MM.1S (cell line): ENCODE data around the gene ZNF581.

Experiments
- DNase-seq: peaks from one replicate; pipeline ENCODE4 v3.0.0-alpha.2; 2015
- H2AFZ ChIP-seq: fragments of 300-600 bp; sonication (generic); 2 replicates; pipeline ENCODE4 v1.6.0; 2016; ENCODE audit warnings: antibody characterized with exemption, low read length
- H3F3A ChIP-seq: fragments of 300-600 bp; sonication (generic); 2 replicates; pipeline ENCODE4 v1.6.1; 2016; ENCODE audit warnings: mild to moderate bottlenecking, antibody characterized with exemption, low read length, moderate library complexity, mixed read lengths; ENCODE audit not compliant: insufficient read depth
- H3K27ac ChIP-seq: fragments of 300-600 bp; sonication (generic); 2 replicates; pipeline ENCODE4 v1.5.1; 2016; ENCODE audit warnings: mild to moderate bottlenecking, low read length
- H3K27me3 ChIP-seq: fragments of 300-600 bp; sonication (generic); replicated peaks from 2 replicates; pipeline ENCODE4 v1.6.0; 2016; ENCODE audit warnings: low read length; ENCODE audit not compliant: insufficient read depth
- H3K36me3 ChIP-seq: fragments of 300-600 bp; sonication (generic); replicated peaks from 2 replicates; pipeline ENCODE4 v1.6.1; 2016; ENCODE audit warnings: mild to moderate bottlenecking, low read length, mixed read lengths; ENCODE audit not compliant: insufficient read depth
- H3K4me1 ChIP-seq: fragments of 300-600 bp; sonication (generic); 2 replicates; pipeline ENCODE4 v1.6.1; 2016; ENCODE audit warnings: low read length, mixed read lengths
- H3K4me2 ChIP-seq: fragments of 300-600 bp; sonication (generic); 2 replicates; pipeline ENCODE4 v1.6.0; 2016; ENCODE audit warnings: low read depth, low read length
- H3K4me3 ChIP-seq: fragments of 300-600 bp; sonication (generic); 2 replicates; pipeline ENCODE4 v1.5.1; 2016; ENCODE audit warnings: low read length, mixed read lengths
- H3K79me2 ChIP-seq: fragments of 300-600 bp; sonication (generic); 2 replicates; pipeline ENCODE4 v1.6.1; 2016; ENCODE audit warnings: mixed run types, low read length, mixed read lengths
- H3K9ac ChIP-seq: fragments of 300-600 bp; sonication (generic); 2 replicates; pipeline ENCODE4 v1.6.1; 2016; ENCODE audit warnings: low read length, mixed read lengths
- H3K9me2 ChIP-seq: fragments of 300-600 bp; sonication (generic); replicated peaks from 2 replicates; pipeline ENCODE4 v1.6.1; 2016; ENCODE audit warnings: mild to moderate bottlenecking, low read length, mixed read lengths; ENCODE audit not compliant: insufficient read depth
- H3K9me3 ChIP-seq: fragments of 300-600 bp; sonication (generic); replicated peaks from 2 replicates; pipeline ENCODE4 v1.6.1; 2016; ENCODE audit warnings: mild to moderate bottlenecking, low read length, mixed read lengths; ENCODE audit not compliant: insufficient read depth
- H4K20me1 ChIP-seq: fragments of 300-600 bp; sonication (generic); 2 replicates; pipeline ENCODE4 v1.6.1; 2016; ENCODE audit warnings: mild to moderate bottlenecking, low read length, moderate library complexity, mixed read lengths; ENCODE audit not compliant: insufficient read depth
- CTCF ChIP-seq: fragments of 300-600 bp; sonication (generic); IDR thresholded peaks from 2 replicates; pipeline ENCODE4 v1.5.1; 2016; ENCODE audit warnings: antibody characterized with exemption, low read length, mixed read lengths
- EZH2 ChIP-seq: fragments of 300-600 bp; sonication (generic); optimal IDR thresholded peaks from 2 replicates; pipeline ENCODE3; 2017; ENCODE audit warnings: low read depth, mild to moderate bottlenecking, antibody characterized with exemption, low read length, mixed read lengths
- EZH2phosphoT487 ChIP-seq: fragments of 300-600 bp; sonication (generic); IDR thresholded peaks from 2 replicates; pipeline ENCODE4 v1.6.1; 2018; ENCODE audit warnings: antibody characterized with exemption, low read length

ZNF581 gene

GRCh38 chr19:55694241-55694655, 50.8 kb downstream of the ZNF581 start:
- H3K79me2 ChIP-seq, result peaks cover 2% of the 10 kb centered on the region; the same call in 1 of the 2 replicates
- H3K4me1 ChIP-seq, result no peaks in the 10 kb centered on the region
- H3K27me3 ChIP-seq, result no peaks in the 10 kb centered on the region
- no peak overlapping the region for H3K27ac ChIP-seq
- H3K9ac ChIP-seq, result no peak overlapping the region
- H3K36me3 ChIP-seq, result no peaks in the 10 kb centered on the region
- H3K4me3 ChIP-seq, result no peak overlapping the region
- no peaks in the 10 kb centered on the region for H4K20me1 ChIP-seq
- no peak for TF ChIP-seq CTCF
- TF ChIP-seq EZH2phosphoT487, result no peak
- no peak for TF ChIP-seq EZH2
- H3K9me2 ChIP-seq, result no peaks in the 10 kb centered on the region
- H3K4me2 ChIP-seq, result no peak overlapping the region
- H3K9me3 ChIP-seq, result no peaks in the 10 kb centered on the region
- DNase-seq, result no peak
- H2AFZ ChIP-seq, result no peak overlapping the region
- no peaks in the 10 kb centered on the region for H3F3A ChIP-seq

GRCh38 chr19:55694656-55695491, 51.4 kb downstream of the ZNF581 start:
- H3K9ac ChIP-seq, result no peak overlapping the region
- TF ChIP-seq EZH2phosphoT487 (no peak), EZH2 (no peak), CTCF (no peak)
- H3K36me3 ChIP-seq, result no peaks in the 10 kb centered on the region
- no peaks in the 10 kb centered on the region for H3K4me1 ChIP-seq
- no peak overlapping the region for H3K27ac ChIP-seq
- H2AFZ ChIP-seq, result no peak overlapping the region
- H3K27me3 ChIP-seq, result no peaks in the 10 kb centered on the region
- no peaks in the 10 kb centered on the region for H3F3A ChIP-seq
- H3K4me3 ChIP-seq, result no peak overlapping the region
- no peak for DNase-seq
- H4K20me1 ChIP-seq, result no peaks in the 10 kb centered on the region
- no peaks in the 10 kb centered on the region for H3K79me2 ChIP-seq
- no peaks in the 10 kb centered on the region for H3K9me3 ChIP-seq
- no peak overlapping the region for H3K4me2 ChIP-seq
- no peaks in the 10 kb centered on the region for H3K9me2 ChIP-seq
